Measurements from ENCODE around the gene TMEM135. TPM values are rescaled to one million over a fixed set of nuclear protein-coding genes. Genes with fewer than 3 reads are reported as not detected.

The TMEM135 gene
- total and polyA plus RNA-seq, 2 donors (not counting 1 experiment from before 2014, with no cell fraction given): 2.7 to 19.5 TPM

GRCh38 chr11:87020336-87020735 lies 17.4 kb upstream of the TMEM135 start:
- POLR2A ChIA-PET: no interaction called here
- Histone ChIP-seq H3K4me3 (ENCODE audit: control extremely low read depth in 1 of 5, extremely low read depth in 1 of 5, insufficient read depth in 1 of 5, low read depth in 2 of 5, low read length in 4 of 5) (no peak overlapping the region), H4K20me1 (ENCODE audit: control insufficient read depth, insufficient read depth, low read length, poor library complexity, severe bottlenecking) (no peaks in the 10 kb centered on the region), H3K4me1 (ENCODE audit: control insufficient read depth in 2 of 2, insufficient read depth in 2 of 2, low read length in 2 of 2) (no peaks in the 10 kb centered on the region), H3K79me2 (ENCODE audit: control insufficient read depth, insufficient read depth, low read length) (no peaks in the 10 kb centered on the region), H3K27ac (ENCODE audit: low read length in 2 of 2) (no peak overlapping the region), H3K36me3 (replicated peaks in 1 of 2; ENCODE audit: control extremely low read depth in 1 of 2, control insufficient read depth in 1 of 2, extremely low read depth in 1 of 2, insufficient read depth in 2 of 2, low read length in 1 of 2) (no peaks in the 10 kb centered on the region), H2AFZ (ENCODE audit: insufficient read depth, low read depth, low read length, poor library complexity, severe bottlenecking) (no peak overlapping the region), H3K4me2 (replicated peaks; ENCODE audit: low read depth, low read length, poor library complexity, severe bottlenecking) (no peak overlapping the region), H3K9me3 (ENCODE audit: control extremely low read depth in 1 of 3, control insufficient read depth in 2 of 3, insufficient read depth in 1 of 3, low read length in 2 of 3) (no peaks in the 10 kb centered on the region), H3K9ac (ENCODE audit: low read length) (no peak overlapping the region), H3K27me3 (replicated peaks in 1 of 4; ENCODE audit: control extremely low read depth in 1 of 4, control insufficient read depth in 3 of 4, insufficient read depth in 4 of 4, low read length in 3 of 4) (peaks cover 0 to 6% (median 0%) of the 10 kb centered on the region in 4 experiments)
- Mint-ChIP-seq H3K4me1 (no peaks in the 10 kb centered on the region), H3K27me3 (peaks cover 20% of the 10 kb centered on the region), H3K9me3 (ENCODE audit: insufficient read depth) (no peaks in the 10 kb centered on the region), H3K4me3 (no peak overlapping the region), H3K27ac (no peak overlapping the region)
- DNase-seq (no peak), ATAC-seq (ENCODE audit: low read depth) (no peak)
- TF ChIP-seq EZH2 (IDR thresholded peaks at IDR 0.05; ENCODE audit: borderline replicate concordance, insufficient read depth, low read depth, low read length, poor library complexity, severe bottlenecking): no peak
- TF ChIP-seq CTCF (IDR thresholded peaks at IDR 0.05): no peak
- WGBS (ENCODE audit: insufficient coverage): no CpG with 5 or more reads among the region's 1 CpG
- intact Hi-C loops (cut with micrococcal nuclease): no loop called here
- CTCF ChIA-PET: no interaction called here

- DNase-seq (no peak), ATAC-seq (ENCODE audit: low read depth) (no peak)
- CTCF ChIA-PET: no interaction called here
- Histone ChIP-seq H3K4me3 (ENCODE audit: control extremely low read depth in 1 of 5, extremely low read depth in 1 of 5, insufficient read depth in 1 of 5, low read depth in 2 of 5, low read length in 4 of 5) (no peak overlapping the region), H4K20me1 (ENCODE audit: control insufficient read depth, insufficient read depth, low read length, poor library complexity, severe bottlenecking) (no peaks in the 10 kb centered on the region), H3K27me3 (replicated peaks in 1 of 4; ENCODE audit: control extremely low read depth in 1 of 4, control insufficient read depth in 3 of 4, insufficient read depth in 4 of 4, low read length in 3 of 4) (peaks cover 0 to 6% (median 0%) of the 10 kb centered on the region in 4 experiments), H3K9me3 (ENCODE audit: control extremely low read depth in 1 of 3, control insufficient read depth in 2 of 3, insufficient read depth in 1 of 3, low read length in 2 of 3) (no peaks in the 10 kb centered on the region), H3K4me2 (replicated peaks; ENCODE audit: low read depth, low read length, poor library complexity, severe bottlenecking) (no peak overlapping the region), H3K4me1 (ENCODE audit: control insufficient read depth in 2 of 2, insufficient read depth in 2 of 2, low read length in 2 of 2) (no peaks in the 10 kb centered on the region), H2AFZ (ENCODE audit: insufficient read depth, low read depth, low read length, poor library complexity, severe bottlenecking) (no peak overlapping the region), H3K36me3 (replicated peaks in 1 of 2; ENCODE audit: control extremely low read depth in 1 of 2, control insufficient read depth in 1 of 2, extremely low read depth in 1 of 2, insufficient read depth in 2 of 2, low read length in 1 of 2) (no peaks in the 10 kb centered on the region), H3K9ac (ENCODE audit: low read length) (no peak overlapping the region), H3K79me2 (ENCODE audit: control insufficient read depth, insufficient read depth, low read length) (no peaks in the 10 kb centered on the region), H3K27ac (ENCODE audit: low read length in 2 of 2) (no peak overlapping the region)
- H3K4me3 Mint-ChIP-seq: no peak overlapping the region
- POLR2A ChIA-PET: no interaction called here
- no peak overlapping the region for H3K27ac Mint-ChIP-seq
- 80% methylated on average over 1 of the region's 3 CpGs for WGBS (ENCODE audit: insufficient coverage)
- no peaks in the 10 kb centered on the region for H3K9me3 Mint-ChIP-seq (ENCODE audit: insufficient read depth)
- H3K27me3 Mint-ChIP-seq: peaks cover 20% of the 10 kb centered on the region
- TF ChIP-seq EZH2 (IDR thresholded peaks at IDR 0.05; ENCODE audit: borderline replicate concordance, insufficient read depth, low read depth, low read length, poor library complexity, severe bottlenecking): no peak
- no peak for TF ChIP-seq CTCF (IDR thresholded peaks at IDR 0.05)
- intact Hi-C loops (cut with micrococcal nuclease): no loop called here
- H3K4me1 Mint-ChIP-seq: no peaks in the 10 kb centered on the region
These were observed 16.9 kb upstream of the TMEM135 start for GRCh38 chr11:87020764-87021365.
